HG03521 (cell line): ENCODE measurements around the gene ROR2.
A peak's percentile ranks its signal among the peaks of the same experiment; 100 is the strongest.

Experiments used
- ATAC-seq: cut with Tn5 transposase; IDR thresholded peaks from one replicate; pipeline ENCODE4 v1.9.1; 2021; ENCODE audit warnings: mild to moderate bottlenecking, moderate library complexity; ENCODE audit not compliant: unreplicated experiment

The ROR2 gene

GRCh38 chr9:91726406-91727100 is 223.5 kb downstream of the ROR2 start:
- ATAC-seq = no peak

GRCh38 chr9:91725651-91726050 is 224.4 kb downstream of the ROR2 start:
- no peak for ATAC-seq

GRCh38 chr9:91724609-91725505 is 225.2 kb downstream of the ROR2 start:
- no peak for ATAC-seq

- ATAC-seq = no peak
Observed at GRCh38 chr9:91724068-91724440, 226.0 kb downstream of the ROR2 start.

GRCh38 chr9:91723420-91724067 is 226.5 kb downstream of the ROR2 start:
- ATAC-seq = no peak

- no peak for ATAC-seq
Observed at GRCh38 chr9:91720751-91721705, 229.0 kb downstream of the ROR2 start.

GRCh38 chr9:91720313-91720712 is 229.7 kb downstream of the ROR2 start:
- no peak for ATAC-seq

- ATAC-seq = no peak
Observed at GRCh38 chr9:91718071-91718470, 232.0 kb downstream of the ROR2 start.

GRCh38 chr9:91716815-91717214 is 233.2 kb downstream of the ROR2 start:
- no peak for ATAC-seq

- ATAC-seq = no peak
Observed at GRCh38 chr9:91716239-91716638, 233.8 kb downstream of the ROR2 start.

GRCh38 chr9:91714874-91715615 is 235.0 kb downstream of the ROR2 start:
- no peak for ATAC-seq

- ATAC-seq = no peak
Observed at GRCh38 chr9:91714020-91714806, 235.8 kb downstream of the ROR2 start.

- ATAC-seq = no peak
Observed at GRCh38 chr9:91712811-91713210, 237.2 kb downstream of the ROR2 start.

- peak; percentile 94 for ATAC-seq
Observed at GRCh38 chr9:91711755-91712601, 238.1 kb downstream of the ROR2 start.

GRCh38 chr9:91710158-91710557 is 239.9 kb downstream of the ROR2 start:
- ATAC-seq = no peak

GRCh38 chr9:91705386-91705785 is 244.6 kb downstream of the ROR2 start:
- ATAC-seq = no peak

GRCh38 chr9:91700475-91700874 is 249.6 kb downstream of the ROR2 start:
- no peak for ATAC-seq

GRCh38 chr9:91698266-91698665 is 251.8 kb downstream of the ROR2 start:
- no peak for ATAC-seq
